GM18526 (cell line): ENCODE data around the gene MCC.

Experiments
- POLR2A ChIP-seq: IDR thresholded peaks from 3 replicates; pipeline ENCODE4 v1.6.1; 2011; ENCODE audit not compliant: insufficient read length; ENCODE audit errors: extremely low read depth

MCC gene

GRCh38 chr5:113083481-113083880 is 404.8 kb downstream of the MCC start:
- TF ChIP-seq POLR2A, result no peak

DNA sequence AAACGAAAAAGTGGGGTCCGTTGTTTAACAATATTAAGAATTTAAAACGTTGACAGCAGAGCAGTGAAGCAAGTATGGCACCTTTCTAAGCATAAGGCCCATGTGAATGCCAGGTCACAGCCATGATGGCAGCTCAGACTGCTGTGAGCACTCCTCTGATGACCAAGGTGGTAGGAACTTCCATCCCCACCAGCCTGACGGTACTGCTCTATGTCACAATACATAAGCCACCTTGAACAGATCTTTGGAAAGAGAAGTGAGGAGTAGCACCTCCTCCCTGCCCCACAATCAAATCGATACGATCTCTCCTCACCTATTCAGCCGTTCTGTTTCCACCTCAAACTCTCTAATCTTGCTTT is 405.7 kb downstream of the MCC start:
- no peak for TF ChIP-seq POLR2A

GRCh38 chr5:113081881-113082546 is 406.2 kb downstream of the MCC start:
- TF ChIP-seq POLR2A, result no peak

GRCh38 chr5:113081091-113081839 is 407.0 kb downstream of the MCC start:
- no peak for TF ChIP-seq POLR2A

DNA sequence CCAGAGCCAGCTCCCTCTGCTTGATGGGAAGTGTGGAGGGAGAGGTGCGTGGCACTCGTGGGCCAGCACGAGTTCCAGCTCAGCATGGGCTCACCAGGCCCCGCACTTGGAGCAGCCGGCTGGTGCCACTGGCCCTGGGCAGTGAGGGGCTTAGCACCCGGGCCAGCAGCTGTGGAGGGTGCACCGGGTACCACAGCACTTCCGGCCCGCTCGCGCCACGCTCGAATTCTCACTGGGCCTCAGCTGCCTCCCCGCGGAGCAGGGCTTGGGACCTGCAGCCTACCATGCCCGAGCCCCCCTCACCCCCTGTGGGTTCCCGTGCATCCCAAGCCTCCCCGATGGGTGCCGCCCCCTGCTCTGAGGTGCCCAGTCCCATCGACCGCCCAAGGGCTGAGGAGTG is 413.2 kb downstream of the MCC start:
- TF ChIP-seq POLR2A, result no peak

DNA sequence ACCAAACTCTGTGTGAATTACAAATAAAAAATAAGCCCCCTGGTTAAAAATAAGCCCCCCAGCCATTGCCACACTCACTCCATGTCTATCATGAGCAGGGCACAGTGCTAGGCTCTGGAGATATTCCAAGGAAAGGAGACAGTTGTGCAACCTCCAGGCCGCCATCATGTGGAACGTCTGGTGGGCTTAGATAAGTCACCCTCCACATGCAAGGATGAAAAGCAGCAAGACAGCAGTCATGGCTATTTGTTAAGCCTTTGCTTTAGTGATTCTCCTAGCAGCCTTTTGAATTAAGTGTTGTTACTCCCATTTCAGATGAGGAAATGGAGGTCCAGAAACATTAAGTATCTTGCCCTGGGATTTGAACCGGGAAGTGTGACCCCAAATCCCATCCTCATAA is 416.9 kb downstream of the MCC start:
- no peak for TF ChIP-seq POLR2A

DNA sequence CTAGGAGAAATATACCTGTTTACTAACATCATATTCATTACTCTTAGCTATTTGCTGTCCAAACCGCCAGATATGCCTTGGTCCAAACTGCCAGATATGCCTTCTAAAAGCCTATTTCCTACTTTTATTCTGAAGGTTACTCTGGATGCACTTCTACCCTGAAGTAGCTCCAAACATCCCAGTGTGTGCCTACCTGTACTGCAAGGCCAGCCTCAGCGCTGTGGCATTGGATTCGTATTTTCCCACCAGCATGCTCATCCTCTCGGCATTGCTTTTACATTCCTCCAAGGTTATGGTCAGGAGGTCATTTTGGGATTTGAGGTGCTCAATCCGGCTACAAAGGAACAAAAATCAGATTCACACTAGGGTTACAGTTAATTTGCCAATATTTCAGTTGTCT is 417.4 kb downstream of the MCC start:
- no peak for TF ChIP-seq POLR2A

- no peak for TF ChIP-seq POLR2A
These were observed 419.7 kb downstream of the MCC start for GRCh38 chr5:113068559-113068958.

GRCh38 chr5:113067635-113068344 is 420.5 kb downstream of the MCC start:
- TF ChIP-seq POLR2A, result no peak

DNA sequence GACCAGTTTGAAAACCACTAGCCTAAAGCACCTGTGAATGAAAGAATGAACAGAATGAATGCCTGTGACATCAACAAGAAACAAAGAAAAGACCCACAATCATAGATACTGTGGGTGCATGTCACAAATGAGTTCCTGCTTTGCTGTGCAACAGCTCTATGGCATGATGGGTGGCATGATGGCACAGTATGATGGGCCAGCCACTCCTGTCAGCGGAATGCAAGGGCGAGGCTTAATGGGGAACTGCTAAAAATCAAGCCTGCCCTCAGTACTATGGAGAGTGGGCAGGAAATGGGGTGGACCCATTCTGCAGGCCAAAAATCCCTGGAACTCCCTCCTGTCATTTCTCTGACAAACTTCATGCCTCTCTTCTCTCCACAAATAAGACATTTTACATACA is 422.6 kb downstream of the MCC start:
- TF ChIP-seq POLR2A, result no peak

- TF ChIP-seq POLR2A, result no peak
These were observed 423.4 kb downstream of the MCC start for GRCh38 chr5:113064806-113065205.

- TF ChIP-seq POLR2A, result no peak
These were observed 424.3 kb downstream of the MCC start for GRCh38 chr5:113063927-113064326.

DNA sequence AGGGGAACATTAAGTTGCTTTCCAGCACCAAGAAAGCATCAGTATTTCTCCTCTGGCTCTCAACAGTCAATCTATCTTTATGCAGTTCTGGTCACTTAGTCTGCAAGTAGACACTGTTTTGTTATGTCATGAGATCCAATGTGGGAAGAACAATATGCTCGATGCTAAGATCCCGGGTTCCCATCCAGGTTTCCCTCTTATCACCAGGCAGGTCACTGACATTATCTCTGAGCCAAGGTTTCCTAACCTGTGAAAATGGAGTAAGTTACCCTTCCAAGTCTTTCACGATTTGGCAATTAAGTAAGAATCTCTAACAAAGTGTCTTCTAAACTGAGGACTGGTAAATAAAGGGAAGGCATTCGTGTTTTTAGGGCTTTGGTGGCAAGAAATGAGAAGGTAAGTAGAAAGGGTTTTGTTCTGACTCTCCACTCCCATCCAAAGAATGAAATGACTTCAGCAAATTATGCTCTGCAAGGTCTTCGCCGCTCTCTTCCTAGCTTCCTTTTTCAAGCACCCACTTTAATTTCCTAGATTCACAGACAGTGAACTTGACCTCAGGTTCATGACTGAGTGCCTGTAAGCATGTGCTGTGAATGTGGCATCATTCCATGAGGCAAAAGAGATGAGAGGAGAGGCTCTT is 425.3 kb downstream of the MCC start:
- TF ChIP-seq POLR2A, result no peak

- no peak for TF ChIP-seq POLR2A
These were observed 426.1 kb downstream of the MCC start for GRCh38 chr5:113061846-113062780.
